IMR-90 (cell line): ENCODE results near the gene GCKR. TPM values are rescaled to one million over a fixed set of nuclear protein-coding genes. Genes with fewer than 3 reads are reported as not detected.

Experiments used
- ATAC-seq: fragments of 200-7000 bp; cut with Tn5 transposase; 2 replicates; pipeline ENCODE4 v1.9.1; 2020; ENCODE audit warnings: low read depth, mild to moderate bottlenecking, moderate library complexity
- BruUV-seq: library from RNA; stranded (reverse); fragments of 400-500 nt; replicated peaks from 2 replicates; lab custom pipeline; 2021; lab: Mats Ljungman, UMichigan
- CTCF ChIA-PET: fragments of 300-600 bp; formaldehyde crosslinking; extraction: SDS; loops from one replicate; lab custom pipeline; 2021; ENCODE audit warnings: antibody characterized with exemption; lab: Yijun Ruan, JAX
- POLR2A ChIA-PET: fragments of 300-600 bp; sonication (Branson Sonifier 250); formaldehyde crosslinking; loops from one replicate; lab custom pipeline; 2022; ENCODE audit warnings: antibody characterized with exemption; ENCODE audit not compliant: unreplicated experiment; lab: Charles Lee
- DNase-seq: peaks from one replicate; pipeline ENCODE4 v3.0.0; 2013
- H2AFZ ChIP-seq: replicated peaks from 2 replicates; pipeline ENCODE3; 2013; ENCODE audit warnings: low read length, mild to moderate bottlenecking; ENCODE audit not compliant: poor library complexity
- H2AK5ac ChIP-seq: 2 replicates; pipeline ENCODE4 v1.6.1; 2013; ENCODE audit warnings: low read depth, low read length, inconsistent platforms
- H2AK9ac ChIP-seq: replicated peaks from 2 replicates; pipeline ENCODE3; 2013; ENCODE audit warnings: mild to moderate bottlenecking, low read depth, low read length, moderate library complexity; ENCODE audit not compliant: poor library complexity
- H2BK120ac ChIP-seq: 2 replicates; pipeline ENCODE4 v1.6.1; 2013; ENCODE audit warnings: low read depth, low read length, inconsistent platforms
- H2BK15ac ChIP-seq: 3 replicates; pipeline ENCODE4 v1.6.1; 2013; ENCODE audit warnings: low read depth, low read length, inconsistent platforms
- H2BK20ac ChIP-seq: 2 replicates; pipeline ENCODE4 v1.6.1; 2013; ENCODE audit warnings: low read depth, mild to moderate bottlenecking, inconsistent platforms, low read length, moderate library complexity
- H2BK5ac ChIP-seq: 2 replicates; pipeline ENCODE4 v1.6.1; 2013; ENCODE audit warnings: mild to moderate bottlenecking, low read depth, low read length, inconsistent platforms; ENCODE audit not compliant: poor library complexity, severe bottlenecking
- H3K14ac ChIP-seq: replicated peaks from 2 replicates; pipeline ENCODE4 v1.6.1; 2013; ENCODE audit warnings: low read depth, low read length, inconsistent platforms
- H3K18ac ChIP-seq: 2 replicates; pipeline ENCODE4 v1.6.1; 2013; ENCODE audit warnings: low read depth, low read length, control low read depth
- H3K23ac ChIP-seq: 2 replicates; pipeline ENCODE4 v1.6.1; 2013; ENCODE audit warnings: low read depth, low read length, inconsistent platforms
- H3K27ac ChIP-seq: 2 replicates; pipeline ENCODE4 v1.5.1; 2013; ENCODE audit warnings: mild to moderate bottlenecking, control low read depth, low read length; ENCODE audit not compliant: insufficient read depth
- H3K27me3 ChIP-seq: 2 replicates; pipeline ENCODE4 v1.6.1; 2013; ENCODE audit warnings: low read length; ENCODE audit not compliant: control insufficient read depth, insufficient read depth
- H3K36me3 ChIP-seq: 2 replicates; pipeline ENCODE4 v1.6.1; 2013; ENCODE audit warnings: low read length, mixed read lengths; ENCODE audit not compliant: control insufficient read depth, insufficient read depth
- H3K4ac ChIP-seq: 2 replicates; pipeline ENCODE4 v1.6.1; 2013; ENCODE audit warnings: low read depth, low read length, inconsistent platforms
- H3K4me1 ChIP-seq: 2 replicates; pipeline ENCODE4 v1.6.1; 2013; ENCODE audit warnings: low read length, mixed read lengths; ENCODE audit not compliant: control insufficient read depth, insufficient read depth
- H3K4me2 ChIP-seq: 2 replicates; pipeline ENCODE4 v1.6.1; 2013; ENCODE audit warnings: low read depth, mild to moderate bottlenecking, control low read depth, low read length, moderate library complexity
- H3K4me3 ChIP-seq: 2 replicates; pipeline ENCODE4 v1.5.1; 2013; ENCODE audit warnings: low read depth, mild to moderate bottlenecking, control low read depth, low read length, moderate library complexity; ENCODE audit not compliant: insufficient read depth
- H3K56ac ChIP-seq: 2 replicates; pipeline ENCODE4 v1.6.1; 2013; ENCODE audit warnings: low read length, inconsistent platforms; ENCODE audit not compliant: insufficient read depth; ENCODE audit errors: extremely low read depth
- H3K79me1 ChIP-seq, 2 experiments: 2 replicates each; pipeline ENCODE4 v1.6.1; 2013; ENCODE audit warnings: low read length in 2 of 2, inconsistent platforms in 1 of 2, low read depth in 1 of 2
- H3K9ac ChIP-seq: 2 replicates; pipeline ENCODE4 v1.6.1; 2013; ENCODE audit warnings: low read depth, low read length, control low read depth
- H3K9me1 ChIP-seq: 2 replicates; pipeline ENCODE4 v1.6.1; 2013; ENCODE audit warnings: low read length, inconsistent platforms; ENCODE audit not compliant: insufficient read depth
- H3K9me3 ChIP-seq: 2 replicates; pipeline ENCODE4 v1.6.1; 2013; ENCODE audit warnings: low read length; ENCODE audit not compliant: control insufficient read depth, insufficient read depth
- H4K20me1 ChIP-seq: 2 replicates; pipeline ENCODE4 v1.6.1; 2013; ENCODE audit warnings: low read length, inconsistent platforms; ENCODE audit not compliant: insufficient read depth
- H4K5ac ChIP-seq: 2 replicates; pipeline ENCODE4 v1.6.1; 2013; ENCODE audit warnings: mild to moderate bottlenecking, low read depth, low read length, control low read depth
- H4K8ac ChIP-seq, 2 experiments: 2 replicates each; pipeline ENCODE4 v1.6.1; 2013; ENCODE audit warnings: low read depth in 2 of 2, low read length in 2 of 2, control low read depth in 1 of 2, inconsistent platforms in 1 of 2
- H4K91ac ChIP-seq: 2 replicates; pipeline ENCODE4 v1.6.1; 2013; ENCODE audit warnings: low read depth, low read length, inconsistent platforms; ENCODE audit not compliant: insufficient read depth
- MAZ ChIP-seq: IDR thresholded peaks from 2 replicates; pipeline ENCODE4 v1.6.1; 2012; ENCODE audit warnings: low read depth, mild to moderate bottlenecking, low read length, improper control_type of control experiment, moderate library complexity, borderline replicate concordance
- NFE2L2 ChIP-seq: fragments of 150-350 bp; IDR thresholded peaks from 2 replicates; pipeline ENCODE4 v1.6.1; 2016; ENCODE audit warnings: low read depth, mild to moderate bottlenecking, low read length
- POLR2A ChIP-seq: IDR thresholded peaks from 2 replicates; pipeline ENCODE4 v1.6.1; 2012; ENCODE audit warnings: mild to moderate bottlenecking, low read depth, low read length
- RAD21 ChIP-seq: IDR thresholded peaks from 2 replicates; pipeline ENCODE4 v1.6.1; 2012; ENCODE audit warnings: low read length, improper control_type of control experiment
- WGBS, 2 experiments: methylation state at CpG; one replicate each; pipeline versions ENCODE4 v1.1.5 to v1.1.7; 2013; ENCODE audit warnings: missing lambda C conversion rate in 2 of 2; ENCODE audit not compliant: insufficient read length in 1 of 2; ENCODE audit errors: extremely low coverage in 2 of 2; 5-methylcytosine and 5-hydroxymethylcytosine counted together
- dilution Hi-C: fragments of 300-500 bp; cut with HindIII; formaldehyde crosslinking; loops from one replicate; pipeline ENCODE4 v1.14.3; 2018; ENCODE audit warnings: low sequenced_read_pairs; ENCODE audit not compliant: unreplicated experiment
- in situ Hi-C: fragments of 300-500 bp; cut with MboI; formaldehyde crosslinking; loops from 3 replicates; pipeline ENCODE4 v1.14.3; 2019; ENCODE audit warnings: low sequenced_read_pairs, inconsistent platforms, mixed read lengths
- intact Hi-C: fragments of 100-400 bp; cut with micrococcal nuclease; formaldehyde crosslinking; loops from 2 replicates; pipeline ENCODE4 v1.10.0; 2022
- polyA plus RNA-seq, 3 experiments: library from polyadenylated mRNA; depleted of rRNA; stranded (reverse); fragments of >200 nt; gene quantifications; 2 replicates each; pipeline ENCODE4 v1.2.3, GENCODE V29; 2012; ENCODE audit warnings: low replicate concordance in 1 of 3
- total RNA-seq: library from RNA; depleted of rRNA; stranded (reverse); fragments of >200 nt; gene quantifications from 2 replicates; pipeline ENCODE4 v1.2.3, GENCODE V29; 2012
- TF ChIP-seq, protein P1 (sequence below): fragments of 150-350 bp; IDR thresholded peaks from 2 replicates; pipeline ENCODE4 v1.6.1; 2017; ENCODE audit warnings: mild to moderate bottlenecking, antibody characterized with exemption, low read length, low read depth

GCKR gene
- total and polyA plus RNA-seq, 2 of the 4 experiments (the other 2 are of a cell fraction): under 0.01 to 0.41 TPM

GRCh38 chr2:27518782-27519113, 22.1 kb downstream of the GCKR start:
- no peak overlapping the region for H3K14ac ChIP-seq
- intact Hi-C loops: no loop called here
- no peak overlapping the region for H3K4ac ChIP-seq
- no peak overlapping the region for H2BK20ac ChIP-seq
- H3K79me1 ChIP-seq: no peaks in the 10 kb centered on the region
- in situ Hi-C loops: no loop called here
- H2BK120ac ChIP-seq: no peak overlapping the region
- DNase-seq: no peak
- no peak overlapping the region for H3K18ac ChIP-seq
- ChIA-PET CTCF (no interaction called here), POLR2A (no interaction called here)
- H4K5ac ChIP-seq: no peak overlapping the region
- no peak overlapping the region for H2BK5ac ChIP-seq
- TF ChIP-seq MAZ: no peak
- TF ChIP-seq POLR2A: no peak
- TF ChIP-seq RAD21: no peak
- TF ChIP-seq, protein P1, sequence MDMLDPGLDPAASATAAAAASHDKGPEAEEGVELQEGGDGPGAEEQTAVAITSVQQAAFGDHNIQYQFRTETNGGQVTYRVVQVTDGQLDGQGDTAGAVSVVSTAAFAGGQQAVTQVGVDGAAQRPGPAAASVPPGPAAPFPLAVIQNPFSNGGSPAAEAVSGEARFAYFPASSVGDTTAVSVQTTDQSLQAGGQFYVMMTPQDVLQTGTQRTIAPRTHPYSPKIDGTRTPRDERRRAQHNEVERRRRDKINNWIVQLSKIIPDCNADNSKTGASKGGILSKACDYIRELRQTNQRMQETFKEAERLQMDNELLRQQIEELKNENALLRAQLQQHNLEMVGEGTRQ: no peak
- no peak for TF ChIP-seq NFE2L2
- dilution Hi-C loops: no loop called here
- H3K56ac ChIP-seq: no peak overlapping the region
- H2AK9ac ChIP-seq: no peak overlapping the region
- no peak overlapping the region for H2BK15ac ChIP-seq
- ATAC-seq: no peak
- no peak overlapping the region for H3K23ac ChIP-seq
- H3K4me1 ChIP-seq: no peaks in the 10 kb centered on the region
- H4K8ac ChIP-seq: no peak overlapping the region
- peaks cover 22% of the 10 kb centered on the region for H3K27me3 ChIP-seq
- no peak overlapping the region for H3K4me3 ChIP-seq
- no peak overlapping the region for H3K27ac ChIP-seq
- no peaks in the 10 kb centered on the region for H3K9me1 ChIP-seq
- no peak overlapping the region for H3K9ac ChIP-seq
- 0 out of 2 replicates have a peak, but pooled peaks cover 2% of the 10 kb centered on the region for H3K9me3 ChIP-seq
- BruUV-seq: no TSS peak
- no peak overlapping the region for H4K91ac ChIP-seq
- H3K4me2 ChIP-seq: no peak overlapping the region
- no peaks in the 10 kb centered on the region for H3K36me3 ChIP-seq
- H2AK5ac ChIP-seq: no peak overlapping the region
- H2AFZ ChIP-seq: no peak overlapping the region
- H4K20me1 ChIP-seq: no peaks in the 10 kb centered on the region
- no CpG with 5 or more reads among the region's 4 CpGs for WGBS, 2 experiments
